Activated CD4-positive, CD25-positive, alpha-beta regulatory T cell (primary cell): Measurements from ENCODE around the gene PLCL1.

ENCODE experiments used
- DNase-seq, 4 experiments: peaks; one replicate each; lab custom pipeline; 2025; lab: John Stamatoyannopoulos, UW

Gene PLCL1

DNA sequence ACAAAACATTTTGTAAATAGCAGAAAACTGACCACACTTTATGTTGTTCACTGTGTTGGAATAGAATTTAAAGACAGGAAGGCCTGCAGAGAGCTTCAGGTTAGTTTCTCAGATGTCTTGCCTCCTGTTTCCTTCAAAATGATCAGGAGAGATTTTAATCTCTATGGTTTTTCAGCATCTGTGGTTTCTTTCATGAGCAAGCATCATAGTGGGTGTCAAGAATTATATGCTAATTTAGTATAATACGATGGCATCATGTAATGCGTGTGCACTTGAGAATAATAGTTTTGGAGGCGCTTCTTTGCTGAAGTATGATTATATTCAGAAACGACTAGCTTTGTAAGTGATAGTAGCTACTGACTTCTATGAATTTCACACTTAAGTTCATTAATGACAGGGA, 149.9 kb downstream of the PLCL1 start:
- DNase-seq: no peak

DNA sequence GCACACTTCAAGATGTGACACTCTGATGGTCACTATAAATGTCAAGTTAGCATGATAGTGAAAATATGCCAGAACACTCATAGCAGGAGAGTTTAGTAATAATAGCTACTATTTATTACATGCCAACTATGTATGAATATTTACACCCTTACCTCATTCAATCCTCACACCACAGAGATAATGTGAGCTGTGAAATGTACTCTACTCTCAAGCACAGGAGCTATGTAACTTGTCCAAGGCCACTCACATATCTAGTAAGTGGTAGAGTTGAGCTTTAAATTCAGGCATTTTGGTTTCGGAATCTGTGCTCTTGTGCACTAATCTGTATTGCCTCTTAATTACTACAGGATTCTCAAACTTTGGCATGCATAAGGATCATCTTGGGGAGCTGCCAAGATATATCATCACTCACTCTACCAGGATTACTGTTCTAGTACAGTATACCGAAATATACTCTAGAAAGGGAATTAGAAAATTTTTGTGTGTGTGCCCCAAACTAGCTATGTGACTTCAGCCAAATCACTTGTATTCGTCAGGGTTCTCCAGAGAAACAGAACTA, 154.3 kb downstream of the PLCL1 start:
- no peak for DNase-seq

DNA sequence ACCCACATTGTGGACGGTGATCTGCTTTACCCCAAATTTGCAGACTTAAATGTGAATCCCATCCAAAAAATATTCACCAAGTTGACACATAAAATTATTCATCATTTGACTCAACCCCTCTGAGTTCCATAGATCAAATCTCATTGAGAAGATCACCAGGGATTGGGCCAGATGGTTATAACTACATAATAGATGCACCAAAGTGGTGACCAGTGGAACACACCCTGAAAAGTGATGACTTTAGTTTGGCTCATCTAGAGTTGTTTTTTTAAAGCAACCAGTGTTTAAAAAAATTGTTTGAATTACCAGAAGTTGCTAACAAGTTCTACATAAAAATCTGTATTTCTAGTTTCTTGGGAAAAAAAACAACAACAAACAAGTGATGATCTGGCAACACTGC, 155.0 kb downstream of the PLCL1 start:
- DNase-seq: no peak

DNA sequence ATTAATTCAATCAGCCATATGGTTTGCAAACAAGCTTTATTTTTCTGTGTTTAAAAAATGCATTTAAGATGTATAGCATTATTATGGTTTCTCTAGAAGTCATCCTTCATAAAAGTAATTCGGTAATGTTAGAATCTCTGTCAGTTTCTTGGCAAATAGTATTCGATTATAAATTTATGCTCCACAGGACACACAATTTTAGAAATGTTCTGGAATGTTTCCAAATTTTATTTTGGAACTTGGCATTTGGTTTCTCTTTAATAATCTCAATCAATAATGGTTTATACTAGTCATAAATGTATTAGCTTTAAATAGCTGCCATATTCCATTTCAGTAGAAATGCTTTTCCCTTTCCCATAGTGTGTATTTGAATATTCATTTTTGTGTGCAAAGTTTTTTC, 156.4 kb downstream of the PLCL1 start:
- DNase-seq: no peak

DNA sequence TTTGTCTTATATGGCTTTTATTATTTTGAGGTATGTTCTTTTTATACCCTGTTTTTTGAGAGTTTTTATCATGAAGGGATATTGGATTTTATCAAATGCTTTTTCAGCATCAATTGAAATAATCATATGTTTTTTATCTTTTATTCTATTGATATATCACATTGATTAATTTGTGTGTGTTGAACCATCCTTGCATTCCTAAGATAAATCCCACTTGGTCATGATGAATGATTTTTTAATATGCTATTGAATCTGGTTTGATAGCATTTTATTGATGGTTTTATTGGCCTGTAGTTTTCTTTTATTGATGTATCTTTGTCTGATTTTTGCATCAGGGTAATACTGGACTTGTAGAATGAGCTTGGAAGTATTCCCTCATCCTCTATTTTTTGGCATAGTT, 160.3 kb downstream of the PLCL1 start:
- no peak for DNase-seq

DNA sequence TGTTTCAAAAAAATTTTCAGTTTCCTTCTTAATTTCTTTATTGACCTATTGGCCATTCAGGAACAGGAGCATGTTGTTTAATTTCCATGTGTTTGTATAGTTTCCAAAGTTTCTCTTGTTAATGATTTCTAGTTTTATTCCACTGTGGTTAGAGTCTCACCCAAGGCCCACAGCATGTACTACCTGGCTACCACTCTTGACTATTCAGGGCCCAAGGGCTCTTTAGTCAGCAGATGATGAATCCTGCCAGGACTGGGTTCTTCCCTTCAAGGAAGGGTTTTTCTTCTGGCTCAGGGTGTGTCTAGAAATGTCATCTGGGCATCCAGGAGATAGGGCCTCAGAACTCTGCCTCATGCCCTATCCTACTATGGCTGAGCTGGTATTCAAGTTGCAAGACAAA, 161.4 kb downstream of the PLCL1 start:
- no peak for DNase-seq

DNA sequence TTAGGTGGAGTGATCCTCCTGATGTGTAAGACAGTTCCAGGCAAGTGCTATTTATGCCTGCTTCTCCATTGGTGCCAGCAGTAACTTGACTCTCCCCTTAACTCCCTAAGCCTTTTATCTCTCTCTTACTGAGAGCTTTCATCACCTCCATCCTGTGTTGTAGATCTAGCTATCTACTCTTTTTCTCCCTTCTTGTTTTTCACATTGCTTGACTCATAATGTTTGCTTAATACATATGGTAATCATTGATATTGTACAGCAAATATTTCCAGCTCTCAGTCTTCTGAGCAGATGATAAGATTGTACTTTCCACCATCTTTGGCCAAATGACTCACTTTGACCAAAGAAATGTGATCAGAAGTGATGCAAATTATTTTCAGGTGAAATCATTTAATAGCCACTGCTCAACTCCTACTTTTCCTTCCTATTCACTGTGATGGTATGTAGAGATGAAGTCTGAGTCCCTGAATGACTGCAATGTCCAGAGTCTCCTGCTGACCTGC, 165.0 kb downstream of the PLCL1 start:
- DNase-seq: no peak

DNA sequence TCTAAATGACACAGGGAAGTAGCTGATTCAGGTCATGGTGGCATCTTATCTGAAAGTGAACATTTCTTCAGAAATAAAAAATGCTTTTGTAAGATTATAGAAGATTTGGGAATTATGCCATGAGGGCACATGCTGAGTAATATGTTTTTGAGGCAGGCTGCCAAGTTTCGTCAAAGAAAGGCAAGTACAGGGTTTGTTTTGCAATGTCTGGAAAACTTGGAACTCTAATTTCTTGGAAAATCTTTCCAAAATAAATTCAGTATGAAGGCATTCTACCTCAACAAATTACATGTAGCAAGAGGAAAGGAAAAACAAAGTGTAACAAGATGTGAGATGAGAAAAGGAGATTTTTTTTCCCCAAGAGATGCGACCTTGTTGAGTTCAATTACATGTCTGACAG, 167.7 kb downstream of the PLCL1 start:
- DNase-seq: no peak

DNA sequence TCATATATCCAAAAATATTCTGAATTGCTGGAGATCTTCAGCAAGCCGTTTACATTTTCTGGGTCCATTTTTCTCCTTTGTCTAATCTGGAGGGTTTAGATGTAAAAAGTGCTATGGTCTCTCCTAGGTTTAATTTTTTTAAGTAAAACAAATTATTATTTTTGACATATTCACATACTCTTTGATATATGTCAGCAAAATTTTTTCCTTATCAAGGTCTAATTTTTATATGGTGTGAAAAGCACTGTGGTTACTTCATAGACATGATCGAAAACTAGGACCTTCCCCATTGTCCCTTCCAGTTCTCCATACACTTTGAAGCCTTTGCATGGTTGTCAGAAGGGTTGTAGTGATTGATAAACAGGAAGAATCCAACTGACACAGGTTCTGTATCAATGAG, 168.2 kb downstream of the PLCL1 start:
- no peak for DNase-seq

DNA sequence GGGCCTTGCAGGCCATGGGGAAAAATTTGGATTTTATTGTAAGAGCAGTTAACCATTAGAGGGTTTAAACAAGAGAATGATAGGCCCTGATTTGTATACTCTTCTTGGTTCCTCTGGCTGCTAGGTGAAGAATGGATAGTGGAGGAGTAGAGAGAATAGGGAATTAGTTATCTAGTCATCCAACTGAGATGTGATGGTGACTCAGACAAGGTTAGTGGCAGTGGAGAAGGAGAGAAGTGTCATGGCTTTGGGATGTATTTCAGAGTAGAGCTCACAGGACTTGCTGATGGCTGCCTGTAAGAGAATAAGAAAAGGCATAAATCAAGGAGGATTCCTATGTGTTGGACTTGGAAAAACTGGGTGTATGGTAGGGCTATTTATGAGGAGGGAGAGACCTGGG, 169.4 kb downstream of the PLCL1 start:
- no peak for DNase-seq

GRCh38 chr2:197975931-197976519, 171.6 kb downstream of the PLCL1 start:
- no peak for DNase-seq

DNA sequence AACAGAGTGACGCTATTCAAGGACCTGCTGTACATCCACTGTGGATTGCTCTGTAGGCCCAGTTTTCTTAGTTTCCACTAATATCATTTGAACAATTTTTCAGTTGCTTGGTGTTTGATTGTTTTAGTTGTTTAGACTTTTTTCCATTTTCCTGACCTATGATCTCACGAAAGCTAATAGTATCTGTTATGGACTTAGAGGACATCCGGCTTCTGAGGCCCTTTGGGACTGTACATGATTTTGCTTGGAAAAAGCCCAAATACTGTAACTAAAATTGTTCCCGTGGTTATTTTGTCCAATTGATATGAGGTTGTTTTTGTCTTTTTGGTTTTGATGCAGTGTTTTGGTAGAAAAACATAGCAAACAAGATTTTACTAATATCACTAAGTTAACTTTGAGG, 174.6 kb downstream of the PLCL1 start:
- no peak for DNase-seq

DNA sequence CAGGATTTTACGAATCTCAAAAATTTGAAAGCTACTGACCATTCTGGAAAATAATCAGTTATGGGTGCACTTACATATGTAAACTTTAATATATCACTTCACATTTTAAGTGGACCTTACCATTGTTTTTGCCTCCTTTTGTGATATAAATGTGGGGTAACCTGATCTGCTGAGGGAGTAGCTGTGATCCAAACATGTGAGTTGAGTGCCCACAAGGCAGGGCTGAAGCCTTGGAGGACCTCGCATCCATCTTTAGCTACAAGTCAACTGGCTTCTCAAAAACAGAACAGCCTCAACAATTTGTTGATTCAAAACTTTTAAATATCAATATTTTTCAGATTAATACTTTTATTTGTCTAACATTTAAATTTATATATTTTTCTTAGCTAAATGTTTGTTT, 178.2 kb downstream of the PLCL1 start:
- no peak for DNase-seq

GRCh38 chr2:197985029-197985638, 180.7 kb downstream of the PLCL1 start:
- no peak for DNase-seq

DNA sequence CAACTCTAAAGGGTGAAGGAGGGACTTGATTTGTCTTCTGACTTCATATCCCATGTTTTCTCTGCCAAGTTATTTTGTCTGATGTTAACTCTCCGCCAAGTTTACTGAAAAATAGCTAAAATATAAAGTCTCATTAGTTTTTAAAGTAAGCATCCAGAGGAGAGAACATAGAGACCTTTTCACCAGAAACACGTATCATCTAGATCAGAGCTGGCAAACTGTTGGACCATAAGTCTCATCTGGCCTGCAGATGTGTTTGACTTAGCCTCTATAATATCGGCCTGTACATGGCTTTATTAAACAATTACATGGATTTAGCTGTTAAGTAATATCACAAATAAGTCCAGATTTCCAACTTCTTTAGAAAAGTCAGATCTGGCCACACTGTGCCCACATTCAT, 182.6 kb downstream of the PLCL1 start:
- no peak for DNase-seq

GRCh38 chr2:197990356-197990755, 186.0 kb downstream of the PLCL1 start:
- DNase-seq: no peak

GRCh38 chr2:197992482-197993133, 188.2 kb downstream of the PLCL1 start:
- no peak for DNase-seq

- no peak for DNase-seq
Measured at GRCh38 chr2:197993363-197993762, 189.0 kb downstream of the PLCL1 start.

DNA sequence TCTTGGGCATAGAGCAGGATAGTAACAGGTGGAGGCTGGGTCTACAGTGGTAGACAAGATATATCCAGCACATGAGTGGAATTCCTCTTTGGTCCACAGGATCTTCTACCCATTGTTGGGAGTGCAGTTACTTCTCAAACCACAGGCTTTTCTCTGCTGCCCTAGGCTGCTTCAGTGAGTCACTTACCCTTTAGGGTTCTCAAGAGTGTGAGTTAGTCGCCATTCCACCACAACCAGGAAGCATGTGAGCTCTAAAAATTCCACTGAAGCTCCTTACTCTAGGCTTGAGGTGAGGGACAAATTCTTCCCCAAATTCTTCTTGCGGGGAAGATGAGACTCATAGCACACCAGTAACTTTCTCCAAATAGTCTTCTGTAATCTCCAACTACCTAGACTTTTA, 189.4 kb downstream of the PLCL1 start:
- no peak for DNase-seq

DNA sequence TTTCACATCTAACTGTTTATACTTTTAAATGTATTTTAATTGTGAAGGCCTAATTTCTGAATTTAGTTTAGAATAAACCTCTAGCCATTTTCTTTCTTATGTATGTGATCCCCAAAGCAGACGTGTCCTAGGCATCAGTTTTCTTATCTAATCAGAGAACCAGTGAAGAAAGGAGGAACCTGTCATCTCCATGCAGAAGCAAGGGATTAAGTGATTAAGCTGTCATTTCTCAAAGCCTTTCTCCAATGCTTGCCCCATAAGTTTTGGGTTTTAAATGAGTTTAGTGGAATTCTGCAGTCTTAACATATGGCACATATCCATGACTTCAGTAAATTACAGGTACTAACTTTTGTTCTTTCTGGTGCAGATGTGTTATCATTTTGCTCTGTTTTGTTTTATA, 190.4 kb downstream of the PLCL1 start:
- no peak for DNase-seq

GRCh38 chr2:197996583-197996982, 192.2 kb downstream of the PLCL1 start:
- peak in 1 of 4 experiments; percentile 17 for DNase-seq

- DNase-seq: no peak
Measured at GRCh38 chr2:197997083-197997541, 192.7 kb downstream of the PLCL1 start.

GRCh38 chr2:197998702-197999101, 194.3 kb downstream of the PLCL1 start:
- DNase-seq: no peak
